ENCODE measurements around the gene CCL23.
"Not testable (repeated sequence)": the region's sequence is repeated elsewhere in the genome, so short reads cannot be mapped to it uniquely, and the experiment has no call there.

Gene CCL23

DNA sequence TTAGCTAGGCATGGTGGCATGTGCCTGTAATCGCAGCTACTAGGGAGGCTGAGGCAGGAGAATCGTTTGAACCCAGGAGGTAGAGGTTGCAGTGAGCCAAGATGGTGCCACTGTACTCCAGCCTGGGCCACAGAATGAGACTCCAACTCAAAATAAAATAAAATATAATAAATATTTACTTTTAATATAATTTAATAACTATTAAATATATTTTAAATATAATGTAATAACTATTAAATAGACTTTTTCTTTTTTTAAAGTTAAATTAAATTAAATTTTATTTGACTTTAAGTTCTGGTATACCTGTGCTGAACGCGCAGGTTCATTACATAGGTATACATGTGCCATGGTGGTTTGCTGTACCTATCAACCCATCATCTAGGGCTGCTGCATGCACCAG, 1.9 kb downstream of the CCL23 start:
- not testable (repeated sequence) for DNase-seq (ENCODE audit: low read depth in 1 of 2, low spot score in 1 of 2); H3K27ac ChIP-seq (replicated peaks); H3K27me3 ChIP-seq (ENCODE audit: insufficient read depth, poor library complexity, severe bottlenecking); H3K4me3 ChIP-seq (replicated peaks; ENCODE audit: insufficient read depth, low read length)

DNA sequence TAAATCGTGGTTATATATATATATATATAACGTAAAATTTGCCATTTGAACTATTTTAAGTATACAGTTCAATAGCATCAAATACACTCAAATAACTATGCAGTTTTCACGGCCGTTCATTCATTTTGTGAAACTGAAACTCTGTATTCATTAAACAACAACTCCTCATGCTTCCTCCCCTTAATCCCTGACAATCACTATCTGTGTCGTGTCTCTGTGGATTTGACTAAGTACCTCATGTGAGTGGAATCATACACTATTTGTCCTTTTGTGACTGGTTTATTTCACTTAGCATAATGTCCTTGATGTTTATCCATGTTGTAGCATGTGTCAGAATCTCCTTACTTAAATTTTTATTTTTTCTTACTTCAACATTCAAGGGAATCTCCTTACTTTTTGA, 2.8 kb downstream of the CCL23 start:
- no peak for DNase-seq (ENCODE audit: low read depth in 1 of 2, low spot score in 1 of 2)
- Histone ChIP-seq H3K4me3 (replicated peaks; ENCODE audit: insufficient read depth, low read length) (no peak overlapping the region), H3K27ac (replicated peaks) (no peak overlapping the region), H3K27me3 (ENCODE audit: insufficient read depth, poor library complexity, severe bottlenecking) (no peaks in the 10 kb centered on the region)
- TF ChIP-seq SPI1 (IDR thresholded peaks at IDR 0.05; ENCODE audit: borderline replicate concordance, low read depth) (no peak), POLR2AphosphoS5 (IDR thresholded peaks at IDR 0.05; ENCODE audit: low read depth) (no peak), GABPA (IDR thresholded peaks at IDR 0.05; ENCODE audit: low read depth) (no peak)
- TF ChIP-seq, protein P1, sequence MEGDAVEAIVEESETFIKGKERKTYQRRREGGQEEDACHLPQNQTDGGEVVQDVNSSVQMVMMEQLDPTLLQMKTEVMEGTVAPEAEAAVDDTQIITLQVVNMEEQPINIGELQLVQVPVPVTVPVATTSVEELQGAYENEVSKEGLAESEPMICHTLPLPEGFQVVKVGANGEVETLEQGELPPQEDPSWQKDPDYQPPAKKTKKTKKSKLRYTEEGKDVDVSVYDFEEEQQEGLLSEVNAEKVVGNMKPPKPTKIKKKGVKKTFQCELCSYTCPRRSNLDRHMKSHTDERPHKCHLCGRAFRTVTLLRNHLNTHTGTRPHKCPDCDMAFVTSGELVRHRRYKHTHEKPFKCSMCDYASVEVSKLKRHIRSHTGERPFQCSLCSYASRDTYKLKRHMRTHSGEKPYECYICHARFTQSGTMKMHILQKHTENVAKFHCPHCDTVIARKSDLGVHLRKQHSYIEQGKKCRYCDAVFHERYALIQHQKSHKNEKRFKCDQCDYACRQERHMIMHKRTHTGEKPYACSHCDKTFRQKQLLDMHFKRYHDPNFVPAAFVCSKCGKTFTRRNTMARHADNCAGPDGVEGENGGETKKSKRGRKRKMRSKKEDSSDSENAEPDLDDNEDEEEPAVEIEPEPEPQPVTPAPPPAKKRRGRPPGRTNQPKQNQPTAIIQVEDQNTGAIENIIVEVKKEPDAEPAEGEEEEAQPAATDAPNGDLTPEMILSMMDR (IDR thresholded peaks at IDR 0.05; ENCODE audit: insufficient read depth, low read length) = no peak
- TF ChIP-seq, protein P2, sequence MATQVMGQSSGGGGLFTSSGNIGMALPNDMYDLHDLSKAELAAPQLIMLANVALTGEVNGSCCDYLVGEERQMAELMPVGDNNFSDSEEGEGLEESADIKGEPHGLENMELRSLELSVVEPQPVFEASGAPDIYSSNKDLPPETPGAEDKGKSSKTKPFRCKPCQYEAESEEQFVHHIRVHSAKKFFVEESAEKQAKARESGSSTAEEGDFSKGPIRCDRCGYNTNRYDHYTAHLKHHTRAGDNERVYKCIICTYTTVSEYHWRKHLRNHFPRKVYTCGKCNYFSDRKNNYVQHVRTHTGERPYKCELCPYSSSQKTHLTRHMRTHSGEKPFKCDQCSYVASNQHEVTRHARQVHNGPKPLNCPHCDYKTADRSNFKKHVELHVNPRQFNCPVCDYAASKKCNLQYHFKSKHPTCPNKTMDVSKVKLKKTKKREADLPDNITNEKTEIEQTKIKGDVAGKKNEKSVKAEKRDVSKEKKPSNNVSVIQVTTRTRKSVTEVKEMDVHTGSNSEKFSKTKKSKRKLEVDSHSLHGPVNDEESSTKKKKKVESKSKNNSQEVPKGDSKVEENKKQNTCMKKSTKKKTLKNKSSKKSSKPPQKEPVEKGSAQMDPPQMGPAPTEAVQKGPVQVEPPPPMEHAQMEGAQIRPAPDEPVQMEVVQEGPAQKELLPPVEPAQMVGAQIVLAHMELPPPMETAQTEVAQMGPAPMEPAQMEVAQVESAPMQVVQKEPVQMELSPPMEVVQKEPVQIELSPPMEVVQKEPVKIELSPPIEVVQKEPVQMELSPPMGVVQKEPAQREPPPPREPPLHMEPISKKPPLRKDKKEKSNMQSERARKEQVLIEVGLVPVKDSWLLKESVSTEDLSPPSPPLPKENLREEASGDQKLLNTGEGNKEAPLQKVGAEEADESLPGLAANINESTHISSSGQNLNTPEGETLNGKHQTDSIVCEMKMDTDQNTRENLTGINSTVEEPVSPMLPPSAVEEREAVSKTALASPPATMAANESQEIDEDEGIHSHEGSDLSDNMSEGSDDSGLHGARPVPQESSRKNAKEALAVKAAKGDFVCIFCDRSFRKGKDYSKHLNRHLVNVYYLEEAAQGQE (IDR thresholded peaks at IDR 0.05; ENCODE audit: insufficient replicate concordance, low read depth) = no peak

DNA sequence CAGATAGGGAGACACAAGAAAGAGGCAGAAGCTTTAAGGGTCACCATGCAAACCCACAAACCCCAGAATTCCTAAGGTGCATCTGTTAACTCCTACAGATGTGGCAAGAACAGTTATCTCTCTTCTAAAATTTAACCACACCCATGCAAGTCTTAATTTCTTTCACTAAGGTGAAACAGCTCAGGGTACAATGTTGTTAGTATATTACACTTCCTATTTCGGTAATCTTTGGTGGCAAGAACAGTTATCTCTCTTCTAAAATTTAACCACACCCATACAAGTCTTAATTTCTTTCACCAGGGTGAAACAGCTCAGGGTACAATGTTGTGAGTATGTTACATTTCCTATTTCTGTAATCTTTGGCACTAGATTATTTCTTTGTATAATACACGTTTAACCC, 6.6 kb downstream of the CCL23 start:
- Histone ChIP-seq H3K27ac (replicated peaks) (no peak overlapping the region), H3K27me3 (ENCODE audit: insufficient read depth, poor library complexity, severe bottlenecking) (no peaks in the 10 kb centered on the region), H3K4me3 (replicated peaks; ENCODE audit: insufficient read depth, low read length) (no peak overlapping the region)
- no peak for DNase-seq (ENCODE audit: low read depth in 1 of 2, low spot score in 1 of 2)
- TF ChIP-seq POLR2AphosphoS5 (IDR thresholded peaks at IDR 0.05; ENCODE audit: low read depth) = no peak
- TF ChIP-seq, protein P1 (IDR thresholded peaks at IDR 0.05; ENCODE audit: insufficient read depth, low read length) = no peak
- TF ChIP-seq, protein P2 (IDR thresholded peaks at IDR 0.05; ENCODE audit: insufficient replicate concordance, low read depth) = no peak
- no peak; the same call in 1 of the 2 replicates for TF ChIP-seq SPI1 (IDR thresholded peaks at IDR 0.05; ENCODE audit: borderline replicate concordance, low read depth)
- no peak for TF ChIP-seq GABPA (IDR thresholded peaks at IDR 0.05; ENCODE audit: low read depth)

DNA sequence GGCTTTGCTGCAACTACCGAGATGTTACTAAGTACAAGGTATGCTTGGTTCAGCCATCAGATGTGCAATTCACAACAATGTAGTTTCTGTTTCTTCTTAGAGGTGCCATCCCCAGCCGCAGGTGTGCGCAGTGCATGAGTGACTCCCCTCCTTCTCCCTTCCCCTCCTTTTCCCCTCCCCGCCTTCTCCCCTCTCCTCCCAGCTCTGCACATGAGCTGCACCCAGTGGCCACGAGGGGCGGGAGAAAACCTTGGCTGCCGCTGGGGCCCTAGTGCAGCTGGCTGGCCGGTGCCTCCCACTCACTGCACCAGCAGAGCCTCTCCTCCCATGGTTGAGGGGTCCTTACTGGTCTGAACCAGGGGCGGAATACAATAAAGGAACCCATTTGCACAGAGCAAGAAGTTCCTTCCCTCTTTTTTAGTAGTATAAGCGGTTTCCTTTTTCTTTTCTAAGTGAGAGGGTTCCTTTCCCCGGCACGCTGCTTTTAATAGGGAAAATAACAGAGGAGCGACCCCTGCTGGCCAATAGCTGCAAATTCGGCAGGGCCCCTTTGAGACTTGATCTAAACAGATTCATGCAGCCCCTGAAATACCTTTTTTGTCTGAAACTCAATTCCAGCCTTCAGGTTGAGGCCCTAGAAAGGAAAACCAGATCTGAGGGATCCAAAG, 8.6 kb downstream of the CCL23 start:
- DNase-seq (ENCODE audit: low read depth in 1 of 2, low spot score in 1 of 2) = no peak
- Histone ChIP-seq H3K4me3 (replicated peaks; ENCODE audit: insufficient read depth, low read length) (no peak overlapping the region), H3K27ac (replicated peaks) (no peak overlapping the region), H3K27me3 (ENCODE audit: insufficient read depth, poor library complexity, severe bottlenecking) (no peaks in the 10 kb centered on the region)
- TF ChIP-seq SPI1 (IDR thresholded peaks at IDR 0.05; ENCODE audit: borderline replicate concordance, low read depth) = no peak
- TF ChIP-seq GABPA (IDR thresholded peaks at IDR 0.05; ENCODE audit: low read depth) = no peak
- TF ChIP-seq, protein P1 (IDR thresholded peaks at IDR 0.05; ENCODE audit: insufficient read depth, low read length) = no peak
- no peak for TF ChIP-seq POLR2AphosphoS5 (IDR thresholded peaks at IDR 0.05; ENCODE audit: low read depth)
